PC-3 (cell line): ENCODE data around the gene TST.

Source experiments
- CTCF ChIP-seq: fragments of 300-600 bp; sonication (generic); conservative IDR thresholded peaks from 2 replicates; pipeline ENCODE4 v1.5.1; 2017; ENCODE audit warnings: antibody characterized with exemption, low read depth, mild to moderate bottlenecking, low read length
- EZH2 ChIP-seq: fragments of 300-600 bp; sonication (generic); IDR thresholded peaks from one replicate; pipeline ENCODE4 v1.6.1; 2017; ENCODE audit warnings: antibody characterized with exemption, mild to moderate bottlenecking, low read length; ENCODE audit not compliant: unreplicated experiment
- EZH2phosphoT487 ChIP-seq: fragments of 300-600 bp; sonication (generic); IDR thresholded peaks from 2 replicates; pipeline ENCODE4 v1.6.1; 2018; ENCODE audit warnings: mild to moderate bottlenecking, antibody characterized with exemption, low read length, borderline replicate concordance

GRCh38 chr22:37023743-37024338 is 4.6 kb upstream of the TST start:
- TF ChIP-seq EZH2 (no peak), CTCF (no peak), EZH2phosphoT487 (no peak)
